ENCODE results near the gene HOMEZ. TPM values are rescaled to one million over a fixed set of nuclear protein-coding genes. Genes with fewer than 3 reads are reported as not detected.

HOMEZ gene
- total RNA-seq, 4 donors from 2014 or later = 1.9 to 12.9 (median 8.6) TPM

- in situ Hi-C loops (cut with MboI; ENCODE audit: low pct_ligation_motif_present in 1 of 4, low pct_unique_long_range_greater_than_20kb in 1 of 4, low sequenced_read_pairs in 3 of 4) = no loop called here
Measured at GRCh38 chr14:23308721-23309445, 23.0 kb upstream of the HOMEZ start.

DNA sequence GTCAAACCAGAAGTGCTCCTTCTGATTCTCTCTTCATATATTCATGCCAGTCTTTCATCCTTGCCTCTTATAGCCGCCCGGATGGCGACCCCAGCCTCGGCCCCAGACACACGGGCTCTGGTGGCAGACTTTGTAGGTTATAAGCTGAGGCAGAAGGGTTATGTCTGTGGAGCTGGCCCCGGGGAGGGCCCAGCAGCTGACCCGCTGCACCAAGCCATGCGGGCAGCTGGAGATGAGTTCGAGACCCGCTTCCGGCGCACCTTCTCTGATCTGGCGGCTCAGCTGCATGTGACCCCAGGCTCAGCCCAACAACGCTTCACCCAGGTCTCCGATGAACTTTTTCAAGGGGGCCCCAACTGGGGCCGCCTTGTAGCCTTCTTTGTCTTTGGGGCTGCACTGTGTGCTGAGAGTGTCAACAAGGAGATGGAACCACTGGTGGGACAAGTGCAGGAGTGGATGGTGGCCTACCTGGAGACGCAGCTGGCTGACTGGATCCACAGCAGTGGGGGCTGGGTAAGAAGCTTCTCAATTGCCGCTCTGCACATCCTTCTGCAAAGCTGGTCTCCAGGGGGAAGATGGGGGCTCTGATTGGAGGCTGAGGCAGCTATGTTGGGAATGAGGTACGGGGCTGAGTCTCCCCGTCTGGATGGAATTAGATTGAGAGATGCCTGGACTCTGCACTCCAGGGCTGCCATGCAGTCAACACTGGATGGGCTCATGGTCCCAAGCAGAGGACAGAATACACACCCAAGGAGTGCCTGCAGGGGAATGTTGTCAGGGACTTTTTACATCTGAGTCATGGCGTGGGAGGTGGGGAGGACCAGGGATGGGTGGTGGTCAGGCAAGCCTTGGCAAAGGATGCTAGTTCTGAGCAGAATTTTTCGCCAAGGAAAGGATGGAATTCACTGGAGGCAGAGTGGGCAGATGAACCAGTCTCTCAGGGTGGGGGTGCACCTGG is 22.0 kb upstream of the HOMEZ start:
- DNase-seq = no peak
- in situ Hi-C loops (cut with MboI; ENCODE audit: low pct_ligation_motif_present in 1 of 4, low pct_unique_long_range_greater_than_20kb in 1 of 4, low sequenced_read_pairs in 3 of 4) (no loop called here), intact Hi-C loops (cut with DNase I; ENCODE audit: low total_unique reads) (no loop called here)
- TF ChIP-seq POLR2A (IDR thresholded peaks at IDR 0.05) (no peak), POLR2AphosphoS5 (IDR thresholded peaks at IDR 0.05) (no peak), EP300 (IDR thresholded peaks at IDR 0.05; ENCODE audit: low read depth) (no peak), CTCF (IDR thresholded peaks at IDR 0.05) (no peak)
- no peaks in the 10 kb centered on the region for H3K27me3 ChIP-seq
- peaks cover 0 to 7% (median 0%) of the 10 kb centered on the region in 4 donors for H3K36me3 ChIP-seq
- H3K27ac ChIP-seq = peak overlapping the region; percentile 92 to 96 (median 94)
- no peaks in the 10 kb centered on the region for H3K9me3 ChIP-seq
- H3K4me3 ChIP-seq = peak overlapping the region in 3 of 4 donors; percentile 64 to 72 (median 70)
- WGBS, 2 donors (ENCODE audit: low coverage in 1 of 2) = 86% methylated on average over 22 of the region's 22 CpGs; no CpG with 5 or more reads in 1 of the 2 donors
- H3K4me1 ChIP-seq = peaks cover 18 to 43% (median 37%) of the 10 kb centered on the region in 4 donors

More at GRCh38 chr14:23308721-23309445, 23.0 kb upstream of the HOMEZ start:
- no peaks in the 10 kb centered on the region for H3K9me3 ChIP-seq
- no peaks in the 10 kb centered on the region for H3K27me3 ChIP-seq
- no peak for DNase-seq
- H3K4me3 ChIP-seq = no peak overlapping the region
- intact Hi-C loops (cut with DNase I; ENCODE audit: low total_unique reads) = no loop called here
- peaks cover 0 to 7% (median 0%) of the 10 kb centered on the region in 4 donors for H3K36me3 ChIP-seq
- WGBS, 2 donors (ENCODE audit: low coverage in 1 of 2) = 86% methylated on average over 14 to 17 of the region's 17 CpGs
- no peak for TF ChIP-seq CTCF (IDR thresholded peaks at IDR 0.05)
- TF ChIP-seq EP300 (IDR thresholded peaks at IDR 0.05; ENCODE audit: low read depth) = no peak
- TF ChIP-seq POLR2AphosphoS5 (IDR thresholded peaks at IDR 0.05) = no peak
- no peak for TF ChIP-seq POLR2A (IDR thresholded peaks at IDR 0.05)
- peaks cover 18 to 40% (median 33%) of the 10 kb centered on the region in 4 donors for H3K4me1 ChIP-seq
- no peak overlapping the region for H3K27ac ChIP-seq

GRCh38 chr14:23307146-23307530 is 21.2 kb upstream of the HOMEZ start:
- H3K27me3 ChIP-seq = no peaks in the 10 kb centered on the region
- TF ChIP-seq EP300 (IDR thresholded peaks at IDR 0.05; ENCODE audit: low read depth) (no peak), POLR2AphosphoS5 (IDR thresholded peaks at IDR 0.05) (no peak), POLR2A (IDR thresholded peaks at IDR 0.05) (no peak), CTCF (IDR thresholded peaks at IDR 0.05) (no peak)
- no peak for DNase-seq
- peaks cover 18 to 49% (median 40%) of the 10 kb centered on the region in 4 donors for H3K4me1 ChIP-seq
- peaks cover 0 to 7% (median 0%) of the 10 kb centered on the region in 4 donors for H3K36me3 ChIP-seq
- intact Hi-C loops (cut with DNase I; ENCODE audit: low total_unique reads) (no loop called here), in situ Hi-C loops (cut with MboI; ENCODE audit: low pct_ligation_motif_present in 1 of 4, low pct_unique_long_range_greater_than_20kb in 1 of 4, low sequenced_read_pairs in 3 of 4) (no loop called here)
- peak overlapping the region; percentile 92 to 96 (median 94) for H3K27ac ChIP-seq
- WGBS, 2 donors (ENCODE audit: low coverage in 1 of 2) = 17 to 22% methylated on average over 4 to 5 of the region's 5 CpGs
- H3K9me3 ChIP-seq = no peaks in the 10 kb centered on the region
- peak overlapping the region; percentile 64 to 72 (median 68) for H3K4me3 ChIP-seq
